Gastroesophageal sphincter (tissue), 4 donors: ENCODE measurements around the gene REEP6. TPM values are rescaled to one million over a fixed set of nuclear protein-coding genes. Genes with fewer than 3 reads are reported as not detected.

ENCODE experiments used
- ATAC-seq: fragments of 150-250 bp; one replicate; pipeline ENCODE4 v1.9.1; 2016; ENCODE audit warnings: mild to moderate bottlenecking, moderate library complexity
- H3K27ac ChIP-seq, 4 donors: fragments of 200-600 bp; sonication (generic) in 3 of 4; 1 replicate in 3 of 4; 2 replicates in 1 of 4; pipeline ENCODE4 v1.5.1; 2016 to 2019
- H3K27me3 ChIP-seq: fragments of 200-600 bp; sonication (generic); one replicate; pipeline ENCODE4 v1.5.1; 2019
- H3K36me3 ChIP-seq, 2 donors: fragments of 200-600 bp; sonication (generic); one replicate each; pipeline ENCODE4 v1.5.1; 2019; ENCODE audit warnings: control low read depth in 1 of 2
- H3K4me1 ChIP-seq, 3 donors: fragments of 200-600 bp; sonication (generic); 1 replicate in 2 of 3; 2 replicates in 1 of 3; pipeline ENCODE4 v1.5.1; 2016 to 2019; ENCODE audit warnings: control low read depth in 2 of 3
- H3K4me3 ChIP-seq, 2 donors: fragments of 200-600 bp; sonication (generic); one replicate each; pipeline ENCODE4 v1.5.1; 2019; ENCODE audit warnings: mild to moderate bottlenecking in 1 of 2, moderate library complexity in 1 of 2
- H3K9me3 ChIP-seq, 3 donors: fragments of 200-600 bp; sonication (generic); one replicate each; pipeline ENCODE4 v1.5.1; 2017 to 2019; ENCODE audit warnings: control low read depth in 2 of 3
- EP300 ChIP-seq: sonication (generic); formaldehyde crosslinking; IDR thresholded peaks from one replicate; pipeline ENCODE4 v1.6.1; 2017; ENCODE audit warnings: antibody characterized with exemption, mild to moderate bottlenecking
- POLR2A ChIP-seq, 2 donors: fragments of 450-650 bp; IDR thresholded peaks; one replicate each; pipeline ENCODE4 v1.6.1; 2017; ENCODE audit warnings: antibody characterized with exemption in 2 of 2, mild to moderate bottlenecking in 2 of 2, moderate library complexity in 1 of 2
- POLR2AphosphoS5 ChIP-seq: sonication (generic); formaldehyde crosslinking; IDR thresholded peaks from one replicate; pipeline ENCODE4 v1.6.1; 2017; ENCODE audit warnings: antibody characterized with exemption
- WGBS, 2 donors: methylation state at CpG; one replicate each; pipeline ENCODE4 v1.1.5; 2018; ENCODE audit warnings: low coverage in 1 of 2; 5-methylcytosine and 5-hydroxymethylcytosine counted together
- total RNA-seq, 4 donors: library from RNA; depleted of rRNA; stranded (reverse); fragments of >200 nt; gene quantifications; one replicate each; pipeline ENCODE4 v1.1.0, GENCODE V29; 2016
- TF ChIP-seq, protein P1 (sequence below), 4 experiments: fragments of 200-600 bp in 2 of 4; fragments of 450-650 bp in 2 of 4; sonication (generic) in 1 of 4; IDR thresholded peaks; one replicate each; pipeline ENCODE4 v1.5.1; 2017 to 2019; ENCODE audit warnings: antibody characterized with exemption in 4 of 4, mild to moderate bottlenecking in 2 of 4, moderate library complexity in 2 of 4

Gene REEP6
- total RNA-seq, 4 donors from 2014 or later, result 0.32 to 0.96 (median 0.40) TPM; not detected in 1

DNA sequence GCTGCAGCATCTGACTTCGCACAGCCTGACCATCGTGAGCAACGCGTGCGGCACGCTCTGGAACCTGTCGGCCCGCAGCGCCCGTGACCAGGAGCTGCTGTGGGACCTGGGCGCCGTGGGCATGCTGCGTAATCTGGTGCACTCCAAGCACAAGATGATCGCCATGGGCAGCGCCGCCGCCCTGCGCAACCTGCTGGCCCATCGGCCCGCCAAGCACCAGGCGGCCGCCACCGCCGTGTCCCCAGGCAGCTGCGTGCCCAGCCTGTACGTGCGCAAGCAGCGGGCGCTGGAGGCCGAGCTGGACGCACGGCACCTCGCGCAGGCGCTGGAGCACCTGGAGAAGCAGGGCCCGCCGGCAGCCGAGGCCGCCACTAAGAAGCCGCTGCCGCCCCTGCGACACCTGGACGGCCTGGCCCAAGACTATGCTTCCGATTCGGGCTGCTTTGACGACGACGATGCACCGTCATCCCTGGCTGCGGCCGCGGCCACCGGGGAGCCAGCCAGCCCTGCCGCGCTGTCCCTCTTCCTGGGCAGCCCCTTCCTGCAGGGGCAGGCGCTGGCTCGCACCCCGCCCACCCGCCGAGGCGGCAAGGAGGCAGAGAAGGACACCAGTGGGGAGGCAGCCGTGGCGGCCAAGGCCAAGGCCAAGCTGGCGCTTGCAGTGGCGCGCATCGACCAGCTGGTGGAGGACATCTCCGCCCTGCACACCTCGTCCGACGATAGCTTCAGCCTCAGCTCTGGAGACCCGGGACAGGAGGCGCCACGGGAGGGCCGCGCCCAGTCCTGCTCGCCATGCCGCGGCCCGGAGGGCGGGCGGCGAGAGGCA, 25.6 kb upstream of the REEP6 start:
- H3K36me3 ChIP-seq, result peaks cover 0 to 34% of the 10 kb centered on the region in 2 donors
- no CpG with 5 or more reads among the region's 83 CpGs for whole genome bisulfite sequencing, 2 donors
- TF ChIP-seq, protein P1, sequence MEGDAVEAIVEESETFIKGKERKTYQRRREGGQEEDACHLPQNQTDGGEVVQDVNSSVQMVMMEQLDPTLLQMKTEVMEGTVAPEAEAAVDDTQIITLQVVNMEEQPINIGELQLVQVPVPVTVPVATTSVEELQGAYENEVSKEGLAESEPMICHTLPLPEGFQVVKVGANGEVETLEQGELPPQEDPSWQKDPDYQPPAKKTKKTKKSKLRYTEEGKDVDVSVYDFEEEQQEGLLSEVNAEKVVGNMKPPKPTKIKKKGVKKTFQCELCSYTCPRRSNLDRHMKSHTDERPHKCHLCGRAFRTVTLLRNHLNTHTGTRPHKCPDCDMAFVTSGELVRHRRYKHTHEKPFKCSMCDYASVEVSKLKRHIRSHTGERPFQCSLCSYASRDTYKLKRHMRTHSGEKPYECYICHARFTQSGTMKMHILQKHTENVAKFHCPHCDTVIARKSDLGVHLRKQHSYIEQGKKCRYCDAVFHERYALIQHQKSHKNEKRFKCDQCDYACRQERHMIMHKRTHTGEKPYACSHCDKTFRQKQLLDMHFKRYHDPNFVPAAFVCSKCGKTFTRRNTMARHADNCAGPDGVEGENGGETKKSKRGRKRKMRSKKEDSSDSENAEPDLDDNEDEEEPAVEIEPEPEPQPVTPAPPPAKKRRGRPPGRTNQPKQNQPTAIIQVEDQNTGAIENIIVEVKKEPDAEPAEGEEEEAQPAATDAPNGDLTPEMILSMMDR (IDR thresholded peaks at IDR 0.05), result peak in 3 of 4 experiments; percentile 9 to 52 (median 14)
- TF ChIP-seq POLR2AphosphoS5, result no peak
- H3K4me3 ChIP-seq, result no peak overlapping the region
- H3K9me3 ChIP-seq, result no peaks in the 10 kb centered on the region
- no peak for ATAC-seq
- H3K4me1 ChIP-seq, result peaks cover 11 to 53% (median 32%) of the 10 kb centered on the region in 3 donors
- H3K27me3 ChIP-seq, result peaks cover 74% of the 10 kb centered on the region
- no peak overlapping the region for H3K27ac ChIP-seq

DNA sequence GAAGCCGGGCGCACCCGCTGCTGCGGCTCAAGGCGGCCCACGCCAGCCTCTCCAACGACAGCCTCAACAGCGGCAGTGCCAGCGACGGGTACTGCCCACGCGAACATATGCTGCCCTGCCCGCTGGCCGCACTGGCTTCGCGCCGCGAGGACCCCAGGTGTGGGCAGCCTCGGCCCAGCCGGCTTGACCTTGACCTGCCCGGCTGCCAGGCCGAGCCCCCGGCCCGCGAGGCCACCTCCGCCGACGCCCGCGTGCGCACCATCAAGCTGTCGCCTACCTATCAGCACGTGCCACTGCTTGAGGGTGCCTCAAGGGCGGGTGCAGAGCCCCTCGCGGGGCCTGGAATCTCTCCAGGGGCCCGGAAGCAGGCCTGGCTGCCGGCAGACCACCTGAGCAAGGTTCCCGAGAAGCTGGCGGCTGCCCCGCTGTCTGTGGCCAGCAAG, 24.9 kb upstream of the REEP6 start:
- TF ChIP-seq, protein P1 (IDR thresholded peaks at IDR 0.05), result no peak
- TF ChIP-seq POLR2A (IDR thresholded peaks at IDR 0.05), result no peak
- no peak for TF ChIP-seq EP300
- no peak for TF ChIP-seq POLR2AphosphoS5
- ATAC-seq, result no peak
- Histone ChIP-seq H3K4me1 (peaks cover 14 to 60% (median 38%) of the 10 kb centered on the region in 3 donors), H3K9me3 (no peaks in the 10 kb centered on the region), H3K27ac (no peak overlapping the region), H3K36me3 (peaks cover 0 to 28% of the 10 kb centered on the region in 2 donors), H3K27me3 (peaks cover 80% of the 10 kb centered on the region), H3K4me3 (no peak overlapping the region)
- no CpG with 5 or more reads among the region's 41 CpGs for WGBS, 2 donors

DNA sequence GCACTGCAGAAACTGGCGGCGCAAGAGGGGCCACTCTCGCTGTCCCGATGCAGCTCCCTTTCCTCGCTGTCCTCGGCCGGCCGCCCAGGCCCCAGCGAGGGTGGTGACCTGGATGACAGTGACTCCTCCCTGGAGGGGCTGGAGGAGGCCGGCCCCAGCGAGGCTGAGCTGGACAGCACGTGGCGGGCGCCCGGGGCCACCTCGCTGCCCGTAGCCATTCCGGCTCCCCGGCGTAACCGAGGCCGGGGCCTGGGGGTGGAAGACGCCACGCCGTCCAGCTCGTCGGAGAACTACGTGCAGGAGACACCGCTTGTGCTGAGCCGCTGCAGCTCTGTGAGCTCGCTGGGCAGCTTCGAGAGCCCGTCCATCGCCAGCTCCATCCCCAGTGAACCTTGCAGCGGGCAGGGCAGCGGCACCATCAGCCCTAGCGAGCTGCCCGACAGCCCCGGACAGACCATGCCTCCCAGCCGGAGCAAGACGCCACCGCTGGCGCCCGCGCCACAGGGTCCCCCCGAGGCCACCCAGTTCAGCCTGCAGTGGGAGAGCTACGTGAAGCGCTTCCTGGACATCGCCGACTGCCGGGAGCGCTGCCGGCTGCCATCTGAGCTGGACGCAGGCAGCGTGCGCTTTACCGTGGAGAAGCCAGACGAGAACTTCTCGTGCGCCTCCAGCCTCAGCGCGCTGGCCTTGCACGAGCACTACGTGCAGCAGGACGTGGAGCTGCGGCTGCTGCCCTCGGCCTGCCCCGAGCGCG, 24.3 kb upstream of the REEP6 start:
- no peak for ATAC-seq
- TF ChIP-seq POLR2A (IDR thresholded peaks at IDR 0.05), result no peak
- TF ChIP-seq, protein P1 (IDR thresholded peaks at IDR 0.05), result no peak
- no peak for TF ChIP-seq EP300
- TF ChIP-seq POLR2AphosphoS5, result no peak
- peaks cover 86% of the 10 kb centered on the region for H3K27me3 ChIP-seq
- peaks cover 14 to 66% (median 43%) of the 10 kb centered on the region in 3 donors for H3K4me1 ChIP-seq
- H3K27ac ChIP-seq, result no peak overlapping the region
- H3K9me3 ChIP-seq, result no peaks in the 10 kb centered on the region
- H3K4me3 ChIP-seq, result no peak overlapping the region
- peaks cover 0 to 23% of the 10 kb centered on the region in 2 donors for H3K36me3 ChIP-seq
- 80% methylated on average over 1 of the region's 70 CpGs; no CpG with 5 or more reads in 1 of the 2 donors for WGBS, 2 donors

DNA sequence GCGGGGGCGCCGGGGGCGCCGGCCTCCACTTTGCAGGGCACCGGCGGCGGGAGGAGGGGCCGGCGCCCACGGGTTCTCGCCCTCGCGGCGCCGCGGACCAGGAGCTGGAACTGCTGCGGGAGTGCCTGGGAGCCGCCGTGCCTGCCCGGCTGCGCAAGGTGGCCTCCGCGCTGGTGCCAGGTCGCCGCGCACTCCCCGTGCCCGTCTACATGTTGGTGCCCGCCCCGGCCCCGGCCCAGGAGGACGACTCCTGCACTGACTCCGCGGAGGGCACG, 23.8 kb upstream of the REEP6 start:
- Histone ChIP-seq H3K9me3 (no peaks in the 10 kb centered on the region), H3K27ac (no peak overlapping the region), H3K4me1 (peaks cover 14 to 71% (median 43%) of the 10 kb centered on the region in 3 donors), H3K4me3 (no peak overlapping the region), H3K36me3 (peaks cover 0 to 18% of the 10 kb centered on the region in 2 donors), H3K27me3 (peaks cover 91% of the 10 kb centered on the region)
- ATAC-seq, result no peak
- WGBS, 2 donors, result no CpG with 5 or more reads among the region's 36 CpGs
- TF ChIP-seq, protein P1 (IDR thresholded peaks at IDR 0.05), result no peak
- TF ChIP-seq POLR2AphosphoS5, result no peak
- TF ChIP-seq EP300, result no peak
- no peak for TF ChIP-seq POLR2A (IDR thresholded peaks at IDR 0.05)
